Erythroblast (primary cell): Measurements from ENCODE around the gene LBX2.

Experiments
- GATA1 ChIP-seq: IDR thresholded peaks from 2 replicates; pipeline ENCODE4 v1.6.1; 2011; ENCODE audit warnings: low read depth, mild to moderate bottlenecking, control low read depth, low read length, moderate library complexity
- POLR2A ChIP-seq: IDR thresholded peaks from 2 replicates; pipeline ENCODE4 v1.6.1; 2011; ENCODE audit warnings: mild to moderate bottlenecking, low read length

DNA sequence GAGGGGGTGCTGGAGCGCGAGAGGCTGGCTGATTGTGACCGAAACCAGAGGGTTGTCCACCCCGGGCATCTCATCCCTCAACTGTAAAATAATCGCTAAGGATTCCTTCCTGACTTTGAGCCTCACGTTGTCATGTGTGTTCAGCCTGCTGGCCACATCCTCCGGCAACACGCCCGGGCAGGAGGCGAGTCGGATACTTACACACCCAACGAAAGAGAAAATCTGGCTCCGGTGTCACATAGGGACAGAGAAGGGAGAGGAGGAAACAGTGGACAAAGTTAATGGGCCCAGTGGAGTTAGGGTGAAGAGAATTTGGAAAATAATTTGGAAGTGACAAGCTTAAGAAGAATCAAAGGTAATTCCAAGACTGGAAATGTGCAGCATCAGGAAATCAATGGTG is 17.2 kb upstream of the LBX2 start:
- TF ChIP-seq POLR2A (no peak), GATA1 (no peak)
